Neuronal stem cell (in vitro differentiated cells): ENCODE data around the gene BRD3.

Source experiments
- DNase-seq: peaks from one replicate; pipeline ENCODE4 v3.0.0-alpha.2; 2013; ENCODE audit warnings: low spot score
- H2AFZ ChIP-seq: one replicate; pipeline ENCODE4 v1.6.1; 2013; ENCODE audit warnings: mild to moderate bottlenecking, low read length, inconsistent platforms
- H2AK5ac ChIP-seq: 2 replicates; pipeline ENCODE4 v1.6.1; 2013; ENCODE audit warnings: low read depth, mild to moderate bottlenecking, inconsistent platforms, low read length, moderate library complexity, mixed read lengths
- H2BK120ac ChIP-seq: 2 replicates; pipeline ENCODE4 v1.6.1; 2013; ENCODE audit warnings: low read depth, mild to moderate bottlenecking, inconsistent platforms, low read length, moderate library complexity, mixed read lengths
- H2BK12ac ChIP-seq: one replicate; pipeline ENCODE4 v1.6.1; 2013; ENCODE audit warnings: low read length, inconsistent platforms
- H2BK15ac ChIP-seq: 2 replicates; pipeline ENCODE4 v1.6.1; 2013; ENCODE audit warnings: mild to moderate bottlenecking, low read length, inconsistent platforms, mixed read lengths
- H2BK5ac ChIP-seq: one replicate; pipeline ENCODE4 v1.6.1; 2013; ENCODE audit warnings: inconsistent platforms, mild to moderate bottlenecking, low read length, moderate library complexity
- H3K14ac ChIP-seq: one replicate; pipeline ENCODE4 v1.6.1; 2013; ENCODE audit warnings: low read length, inconsistent platforms
- H3K18ac ChIP-seq: 2 replicates; pipeline ENCODE4 v1.6.1; 2013; ENCODE audit warnings: low read length, inconsistent platforms
- H3K23ac ChIP-seq: 2 replicates; pipeline ENCODE4 v1.6.1; 2013; ENCODE audit warnings: low read depth, mild to moderate bottlenecking, mixed read lengths, low read length, inconsistent platforms; ENCODE audit not compliant: poor library complexity
- H3K27ac ChIP-seq: replicated peaks from 3 replicates; pipeline ENCODE4 v1.5.1; 2013; ENCODE audit warnings: low read length, inconsistent platforms
- H3K27me3 ChIP-seq, 3 experiments: 2 replicates each; pipeline ENCODE4 v1.6.1; 2013; ENCODE audit warnings: low read length in 3 of 3, mild to moderate bottlenecking in 2 of 3, inconsistent platforms in 1 of 3, low read depth in 1 of 3, mixed read lengths in 1 of 3, moderate library complexity in 1 of 3; ENCODE audit not compliant: control insufficient read depth in 3 of 3, insufficient read depth in 3 of 3
- H3K36me3 ChIP-seq, 2 donors: replicated peaks in 1 of 2; 2 replicates each; pipeline ENCODE4 v1.6.1; 2013; ENCODE audit warnings: low read length in 2 of 2; ENCODE audit not compliant: control insufficient read depth in 2 of 2, insufficient read depth in 2 of 2
- H3K4ac ChIP-seq: 2 replicates; pipeline ENCODE4 v1.6.1; 2013; ENCODE audit warnings: inconsistent platforms, mild to moderate bottlenecking, low read length, moderate library complexity
- H3K4me1 ChIP-seq, 2 donors: 1 replicate in 1 of 2; 2 replicates in 1 of 2; pipeline ENCODE4 v1.6.1; 2013; ENCODE audit warnings: low read length in 2 of 2, low read depth in 1 of 2; ENCODE audit not compliant: control insufficient read depth in 2 of 2, insufficient read depth in 1 of 2
- H3K4me2 ChIP-seq: one replicate; pipeline ENCODE4 v1.6.1; 2013; ENCODE audit warnings: mild to moderate bottlenecking, low read length, inconsistent platforms; ENCODE audit not compliant: insufficient read depth, poor library complexity, severe bottlenecking
- H3K4me3 ChIP-seq, 2 donors: 2 replicates each; pipeline ENCODE4 v1.5.1; 2013; ENCODE audit warnings: low read length in 2 of 2, mild to moderate bottlenecking in 2 of 2, inconsistent platforms in 1 of 2, moderate library complexity in 1 of 2
- H3K79me1 ChIP-seq: one replicate; pipeline ENCODE4 v1.6.1; 2013; ENCODE audit warnings: low read depth, mild to moderate bottlenecking, inconsistent platforms, low read length, moderate library complexity
- H3K9ac ChIP-seq: one replicate; pipeline ENCODE4 v1.6.1; 2013; ENCODE audit warnings: mild to moderate bottlenecking, low read depth, low read length, inconsistent platforms; ENCODE audit not compliant: poor library complexity
- H3K9me3 ChIP-seq, 2 donors: replicated peaks in 1 of 2; 2 replicates each; pipeline versions ENCODE3 to v1.6.1; 2013; ENCODE audit warnings: low read length in 2 of 2, mild to moderate bottlenecking in 2 of 2, inconsistent platforms in 1 of 2, low read depth in 1 of 2, mixed read lengths in 1 of 2, moderate library complexity in 1 of 2; ENCODE audit not compliant: control insufficient read depth in 2 of 2, insufficient read depth in 1 of 2
- H4K8ac ChIP-seq: one replicate; pipeline ENCODE4 v1.6.1; 2013; ENCODE audit warnings: low read depth, mild to moderate bottlenecking, inconsistent platforms, low read length, moderate library complexity
- H4K91ac ChIP-seq: one replicate; pipeline ENCODE4 v1.6.1; 2013; ENCODE audit warnings: low read length, low read depth, mild to moderate bottlenecking, inconsistent platforms; ENCODE audit not compliant: poor library complexity
- WGBS, 2 donors: extraction: QIAGEN DNeasy Blood & Tissue Kit; methylation state at CpG; one replicate each; pipeline ENCODE4 v1.1.7; 2013; ENCODE audit warnings: missing lambda C conversion rate in 2 of 2, mixed read lengths in 1 of 2; ENCODE audit not compliant: insufficient read length in 2 of 2, insufficient replicate concordance in 1 of 2; ENCODE audit errors: extremely low coverage in 2 of 2; 5-methylcytosine and 5-hydroxymethylcytosine counted together

BRD3 gene

GRCh38 chr9:134026981-134027380 is 40.8 kb downstream of the BRD3 start:
- H2BK5ac ChIP-seq, result no peak overlapping the region
- H3K9me3 ChIP-seq, result no peaks in the 10 kb centered on the region
- no peak overlapping the region for H3K4ac ChIP-seq
- no peak for DNase-seq
- no peak overlapping the region for H3K27ac ChIP-seq
- no peak overlapping the region for H2AFZ ChIP-seq
- H4K8ac ChIP-seq, result no peak overlapping the region
- no peaks in the 10 kb centered on the region for H3K27me3 ChIP-seq
- no peak overlapping the region for H3K23ac ChIP-seq
- H3K4me2 ChIP-seq, result no peak overlapping the region
- peaks cover 4% of the 10 kb centered on the region for H3K79me1 ChIP-seq
- no peak overlapping the region for H3K9ac ChIP-seq
- no peak overlapping the region for H4K91ac ChIP-seq
- no peak overlapping the region for H2BK15ac ChIP-seq
- H2AK5ac ChIP-seq, result no peak overlapping the region
- H2BK120ac ChIP-seq, result no peak overlapping the region
- H3K4me3 ChIP-seq, result peak overlapping the region in 1 of 2 donors; percentile 88
- H2BK12ac ChIP-seq, result no peak overlapping the region
- WGBS, 2 donors, result no CpG with 5 or more reads among the region's 8 CpGs
- no peak overlapping the region for H3K18ac ChIP-seq
- H3K14ac ChIP-seq, result no peak overlapping the region
- H3K36me3 ChIP-seq, result peaks cover 26 to 56% of the 10 kb centered on the region in 2 donors
- peaks cover 9 to 12% of the 10 kb centered on the region in 2 donors for H3K4me1 ChIP-seq

GRCh38 chr9:134026581-134026980 is 41.2 kb downstream of the BRD3 start:
- H3K9me3 ChIP-seq, result no peaks in the 10 kb centered on the region
- WGBS, 2 donors, result no CpG with 5 or more reads among the region's 18 CpGs
- H3K4me3 ChIP-seq, result peak overlapping the region in 1 of 2 donors; percentile 88
- H2AK5ac ChIP-seq, result peak overlapping the region; percentile 68
- no peak overlapping the region for H2BK12ac ChIP-seq
- no peak overlapping the region for H3K4ac ChIP-seq
- H3K14ac ChIP-seq, result no peak overlapping the region
- H3K27ac ChIP-seq, result no peak overlapping the region
- H3K18ac ChIP-seq, result no peak overlapping the region
- peak overlapping the region; percentile 75 for H3K9ac ChIP-seq
- H3K79me1 ChIP-seq, result peaks cover 4% of the 10 kb centered on the region
- H4K8ac ChIP-seq, result no peak overlapping the region
- H3K36me3 ChIP-seq, result peaks cover 23 to 52% of the 10 kb centered on the region in 2 donors
- no peaks in the 10 kb centered on the region for H3K27me3 ChIP-seq
- peaks cover 9 to 12% of the 10 kb centered on the region in 2 donors for H3K4me1 ChIP-seq
- H2BK15ac ChIP-seq, result no peak overlapping the region
- H2AFZ ChIP-seq, result no peak overlapping the region
- H2BK120ac ChIP-seq, result no peak overlapping the region
- no peak for DNase-seq
- peak overlapping the region; percentile 59 for H3K4me2 ChIP-seq
- H4K91ac ChIP-seq, result no peak overlapping the region
- no peak overlapping the region for H2BK5ac ChIP-seq
- H3K23ac ChIP-seq, result no peak overlapping the region

GRCh38 chr9:134025606-134026541 is 42.0 kb downstream of the BRD3 start:
- Histone ChIP-seq H4K91ac (no peak overlapping the region), H3K36me3 (peaks cover 19 to 45% of the 10 kb centered on the region in 2 donors), H2BK120ac (no peak overlapping the region), H3K9me3 (no peaks in the 10 kb centered on the region), H2BK5ac (peak overlapping the region; percentile 10), H3K9ac (peak overlapping the region; percentile 81), H2AFZ (peak overlapping the region; percentile 96), H2BK15ac (no peak overlapping the region), H2BK12ac (peak overlapping the region; percentile 30), H3K4me3 (peak overlapping the region; percentile 88 to 97), H3K14ac (no peak overlapping the region), H3K79me1 (peaks cover 4% of the 10 kb centered on the region), H3K27me3 (no peaks in the 10 kb centered on the region), H3K23ac (peak overlapping the region; percentile 83), H3K27ac (peak overlapping the region; percentile 79), H3K18ac (peak overlapping the region; percentile 93), H3K4ac (no peak overlapping the region), H3K4me2 (peak overlapping the region; percentile 59), H4K8ac (no peak overlapping the region), H3K4me1 (peaks cover 9 to 12% of the 10 kb centered on the region in 2 donors), H2AK5ac (peak overlapping the region; percentile 68)
- no CpG with 5 or more reads among the region's 66 CpGs for WGBS, 2 donors
- DNase-seq, result peak; percentile 65
